NCI-H526 treated with DMSO at 0.1 percent for 48 hours (cell line): ENCODE measurements around the gene ATG7.

Experiments
- DNase-seq: peaks from one replicate; lab custom pipeline; 2025; lab: John Stamatoyannopoulos, UW

ATG7 gene, protein sequence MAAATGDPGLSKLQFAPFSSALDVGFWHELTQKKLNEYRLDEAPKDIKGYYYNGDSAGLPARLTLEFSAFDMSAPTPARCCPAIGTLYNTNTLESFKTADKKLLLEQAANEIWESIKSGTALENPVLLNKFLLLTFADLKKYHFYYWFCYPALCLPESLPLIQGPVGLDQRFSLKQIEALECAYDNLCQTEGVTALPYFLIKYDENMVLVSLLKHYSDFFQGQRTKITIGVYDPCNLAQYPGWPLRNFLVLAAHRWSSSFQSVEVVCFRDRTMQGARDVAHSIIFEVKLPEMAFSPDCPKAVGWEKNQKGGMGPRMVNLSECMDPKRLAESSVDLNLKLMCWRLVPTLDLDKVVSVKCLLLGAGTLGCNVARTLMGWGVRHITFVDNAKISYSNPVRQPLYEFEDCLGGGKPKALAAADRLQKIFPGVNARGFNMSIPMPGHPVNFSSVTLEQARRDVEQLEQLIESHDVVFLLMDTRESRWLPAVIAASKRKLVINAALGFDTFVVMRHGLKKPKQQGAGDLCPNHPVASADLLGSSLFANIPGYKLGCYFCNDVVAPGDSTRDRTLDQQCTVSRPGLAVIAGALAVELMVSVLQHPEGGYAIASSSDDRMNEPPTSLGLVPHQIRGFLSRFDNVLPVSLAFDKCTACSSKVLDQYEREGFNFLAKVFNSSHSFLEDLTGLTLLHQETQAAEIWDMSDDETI

DNA sequence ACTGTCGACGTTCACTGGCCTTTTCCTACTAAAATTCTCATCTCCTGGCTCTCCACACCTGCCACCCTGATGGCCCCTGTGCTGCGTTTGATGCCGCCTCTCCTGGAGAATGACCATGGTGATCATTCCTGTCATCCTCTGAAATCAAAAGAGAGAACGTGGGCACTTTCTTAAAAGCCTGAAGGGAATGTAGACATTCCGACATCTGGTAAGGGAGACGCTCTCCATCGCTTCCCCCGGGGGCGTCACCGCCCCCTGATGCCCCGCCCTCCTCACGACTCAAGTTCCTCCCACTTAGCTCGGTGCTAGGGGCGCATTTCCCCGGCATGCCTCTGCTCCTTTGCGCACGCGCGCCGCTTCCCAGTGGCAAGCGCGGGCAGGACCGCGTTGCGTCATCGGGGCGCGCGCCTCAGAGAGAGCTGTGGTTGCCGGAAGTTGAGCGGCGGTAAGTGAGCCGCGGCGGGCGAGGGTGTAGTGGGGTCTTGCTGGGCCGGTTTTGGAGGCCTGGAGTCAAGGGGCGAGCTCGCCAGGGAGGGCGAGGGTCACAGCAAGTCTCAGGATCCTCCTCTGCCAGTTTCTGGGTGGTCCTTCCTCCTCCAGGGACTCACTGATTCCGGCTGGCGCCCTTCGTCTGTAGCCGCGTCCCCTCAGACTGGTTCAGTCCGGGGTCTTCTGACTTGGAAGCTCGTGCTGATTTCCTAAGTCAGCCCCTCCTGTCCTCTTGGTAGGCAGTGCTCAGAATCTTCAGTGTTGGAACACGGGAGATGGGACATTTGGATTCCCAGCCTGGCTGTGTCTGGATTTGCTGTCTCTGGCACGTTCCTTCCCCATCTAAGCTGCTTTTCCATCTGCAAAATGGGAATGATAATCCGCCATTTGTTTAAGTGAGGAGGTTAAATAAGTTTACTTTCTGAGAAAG is at the start of gene ATG7:
ATG7 (plus strand) TSS at position 412 of the 919 bp plus-strand sequence. CDS start 26,299 bp downstream, outside the sequence.
- peak; percentile 82 for DNase-seq

DNA sequence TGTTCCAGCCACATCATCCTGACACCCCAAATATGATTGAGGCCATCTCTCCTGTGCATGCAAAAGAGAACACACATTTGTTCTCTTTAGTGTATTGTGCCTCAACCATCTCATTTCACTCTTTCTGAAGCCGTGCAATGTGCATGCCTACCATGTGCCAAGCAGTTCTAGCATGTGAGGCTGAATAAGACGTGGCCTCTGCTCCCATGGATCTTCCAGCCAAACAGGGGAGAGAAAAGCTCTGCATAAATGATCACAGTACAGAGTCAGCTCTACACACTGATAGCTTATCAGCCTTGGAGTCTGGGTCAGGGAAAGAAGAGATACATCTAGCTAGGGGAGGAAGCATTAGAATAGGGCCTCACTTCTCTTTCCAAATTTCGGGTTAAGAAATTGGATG is 48.2 kb upstream of the ATG7 start:
- DNase-seq, result no peak

DNA sequence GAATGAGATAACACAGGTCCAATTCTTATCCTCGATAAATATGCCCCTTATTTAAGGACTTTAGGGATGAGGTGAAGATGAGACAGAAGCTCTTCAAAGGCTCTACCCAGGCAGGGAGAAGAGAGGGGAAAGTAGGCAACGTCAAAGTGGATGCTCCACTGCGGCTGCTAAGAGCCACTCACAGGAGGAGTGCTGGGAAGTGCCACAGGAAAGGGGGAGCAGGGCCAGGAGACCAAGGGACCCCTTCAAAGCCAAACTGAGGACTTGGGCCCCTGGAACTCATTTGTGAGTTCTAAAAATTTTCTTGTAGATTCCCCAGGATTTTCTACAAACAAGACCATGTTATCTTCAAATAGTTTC is 47.3 kb upstream of the ATG7 start:
- no peak for DNase-seq

DNA sequence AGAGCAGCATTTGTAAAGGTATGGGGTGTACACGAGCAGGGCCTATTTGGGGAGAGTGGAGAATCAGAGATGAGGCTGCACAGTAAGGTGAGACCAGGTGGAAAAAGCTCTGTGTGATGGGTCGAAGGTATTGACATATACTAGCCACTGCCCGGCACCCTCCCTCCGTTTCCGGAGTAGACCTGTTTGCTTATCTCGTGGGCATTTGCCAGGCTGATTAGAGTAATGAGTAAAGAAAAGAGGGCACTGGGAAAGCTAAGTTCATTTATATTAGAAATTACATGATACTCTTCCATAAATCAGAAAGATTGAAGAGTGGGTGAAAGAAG is 46.2 kb upstream of the ATG7 start:
- DNase-seq, result no peak

DNA sequence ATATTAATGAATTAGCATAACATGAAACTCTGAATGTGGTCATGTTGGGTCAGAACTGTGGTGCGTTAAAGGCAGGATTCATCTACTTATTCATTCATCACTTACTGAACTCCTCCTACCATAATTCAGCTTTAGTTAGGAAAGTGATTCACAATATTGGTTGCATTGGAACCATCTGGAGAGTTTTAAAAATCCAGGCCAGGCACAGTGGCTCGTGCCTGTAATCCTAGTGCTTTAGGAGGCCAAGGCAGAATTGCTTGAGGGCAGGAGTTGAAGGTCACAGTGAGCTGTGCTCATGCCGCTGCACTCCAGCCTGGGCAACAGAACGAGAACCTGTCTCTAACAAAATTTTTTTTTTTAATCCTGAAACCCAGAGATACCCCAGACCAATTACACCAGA is 44.2 kb upstream of the ATG7 start:
- DNase-seq, result no peak

DNA sequence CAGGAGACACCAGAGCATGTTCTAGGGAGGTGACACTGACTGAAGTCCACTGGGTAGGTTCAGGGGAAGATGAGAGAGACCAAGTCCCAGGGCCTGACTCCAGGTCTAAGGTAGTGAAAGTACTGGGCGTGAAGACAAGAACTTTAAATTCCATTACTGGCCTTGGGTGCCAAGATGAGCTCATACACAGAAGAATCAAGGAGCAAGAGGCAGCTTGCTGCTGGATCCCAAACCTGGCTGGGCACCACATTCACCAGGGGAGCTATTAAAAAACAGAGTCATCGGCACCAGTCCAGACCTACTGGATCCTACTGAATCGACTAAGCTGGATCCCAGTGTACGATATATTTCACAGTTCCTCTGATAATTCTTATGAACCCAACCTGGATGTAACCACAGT is 42.1 kb upstream of the ATG7 start:
- no peak for DNase-seq

DNA sequence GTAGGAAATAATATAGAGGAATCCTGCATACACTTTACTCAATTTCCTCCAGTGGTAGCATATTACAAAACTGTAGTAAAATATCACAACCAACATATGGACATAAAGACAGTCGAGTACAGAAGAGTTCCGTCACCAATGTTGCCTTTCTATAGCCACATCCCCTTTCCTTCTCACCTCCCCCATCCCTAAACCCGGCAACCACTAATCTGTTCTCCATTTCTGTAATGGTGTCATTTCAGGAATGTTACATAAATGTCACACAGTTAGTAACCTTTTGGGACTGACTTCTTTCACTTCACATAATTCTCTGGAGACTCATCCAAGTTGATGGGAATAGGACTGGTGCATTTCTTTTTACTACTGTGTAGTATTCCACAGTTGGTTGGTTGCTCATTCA is 41.4 kb upstream of the ATG7 start:
- no peak for DNase-seq

DNA sequence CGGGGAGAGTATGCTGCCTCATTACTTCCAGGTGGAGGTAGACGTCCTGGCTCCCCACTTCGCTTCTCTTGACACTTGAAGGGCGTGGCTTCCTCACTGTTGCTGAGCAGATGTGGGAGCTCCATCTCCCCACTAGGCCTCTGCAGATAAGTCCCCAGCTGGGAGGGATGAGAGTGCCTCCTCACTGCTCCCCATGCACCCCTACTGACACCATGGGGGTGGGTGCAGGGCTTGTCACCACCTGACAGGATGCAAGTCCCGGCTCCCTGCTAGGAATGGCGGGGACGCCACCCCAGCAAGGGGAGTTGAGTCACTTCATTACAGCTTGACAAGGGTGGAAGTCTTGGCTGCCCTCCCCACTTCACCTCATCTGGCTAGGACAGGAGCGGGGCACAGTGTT is 36.8 kb upstream of the ATG7 start:
- DNase-seq, result no peak

DNA sequence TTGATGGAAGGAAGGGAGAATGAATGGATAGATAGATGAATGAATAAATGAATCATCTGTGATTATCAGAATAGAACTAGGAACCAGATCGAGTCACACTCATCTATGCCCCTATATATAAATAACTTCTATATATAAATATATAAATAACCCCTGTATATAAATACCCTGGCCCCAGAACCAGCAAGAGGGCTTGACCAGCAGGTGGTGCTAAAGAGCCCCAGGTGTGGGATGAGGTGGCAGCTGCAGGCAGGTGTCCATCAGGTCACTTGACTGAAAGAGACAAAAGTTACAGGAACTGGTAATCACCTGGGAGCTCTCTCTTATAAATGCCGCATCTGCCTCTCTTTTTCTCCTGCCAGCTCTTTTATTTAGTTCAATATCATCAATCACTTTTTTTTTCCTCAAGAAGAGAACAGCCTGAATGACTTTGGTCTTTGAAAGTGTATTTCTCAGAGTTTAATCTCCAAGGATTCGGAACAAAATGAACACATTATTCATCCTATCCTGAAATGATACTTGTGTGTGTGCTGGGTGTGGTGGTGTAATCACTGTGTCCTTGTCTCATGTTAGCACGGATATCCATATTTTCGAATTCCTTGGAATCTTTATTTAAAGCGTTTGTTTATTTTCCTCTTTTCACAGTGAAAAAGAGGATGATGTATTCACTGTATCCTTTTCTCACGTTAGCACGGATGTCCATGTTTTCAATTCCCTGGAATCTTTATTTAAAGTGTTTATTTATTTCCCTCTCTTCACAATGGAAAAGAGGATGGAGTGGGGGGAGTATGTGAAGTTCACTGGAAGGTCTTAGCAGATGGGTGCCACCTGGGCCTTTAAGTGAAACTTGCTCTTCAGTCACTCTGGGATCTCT is 35.4 kb upstream of the ATG7 start:
- DNase-seq, result peak; percentile 21

DNA sequence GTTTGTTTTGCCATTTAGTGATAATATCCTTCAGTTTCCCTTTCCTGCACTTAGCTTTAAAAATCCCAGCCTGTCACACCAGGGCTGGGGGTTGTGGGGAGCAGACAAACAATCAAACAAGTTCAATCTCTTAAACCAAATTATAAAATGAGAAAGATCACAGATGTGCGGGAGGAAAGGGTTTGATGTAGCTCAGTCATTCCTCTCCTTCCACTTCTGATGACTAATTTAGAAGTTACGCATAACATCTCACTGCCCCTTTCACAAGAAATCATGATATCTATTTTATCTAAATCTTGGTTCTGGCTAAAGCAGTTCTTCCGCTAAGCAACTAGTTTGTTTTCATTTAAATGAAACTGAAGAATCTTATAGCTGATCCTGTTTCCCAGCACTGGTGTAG is 34.1 kb upstream of the ATG7 start:
- DNase-seq, result no peak

DNA sequence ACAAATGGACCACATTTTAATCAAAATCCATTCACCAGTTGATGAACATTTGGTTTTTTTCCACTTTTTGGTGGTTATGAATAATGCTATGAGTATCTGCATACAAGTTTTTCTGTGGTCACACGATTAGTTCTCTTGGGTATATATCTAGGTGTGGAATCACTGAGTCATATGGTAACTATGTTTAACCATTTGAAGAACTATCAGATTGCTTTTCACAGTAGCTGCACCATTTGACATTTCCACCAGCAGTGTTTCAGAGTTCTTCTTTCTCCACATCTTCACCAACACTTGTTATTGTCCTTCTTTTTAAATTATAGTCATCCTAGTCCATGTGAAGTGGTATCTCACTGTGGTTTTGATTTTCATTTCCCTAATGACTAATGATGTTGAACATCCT is 33.3 kb upstream of the ATG7 start:
- no peak for DNase-seq

DNA sequence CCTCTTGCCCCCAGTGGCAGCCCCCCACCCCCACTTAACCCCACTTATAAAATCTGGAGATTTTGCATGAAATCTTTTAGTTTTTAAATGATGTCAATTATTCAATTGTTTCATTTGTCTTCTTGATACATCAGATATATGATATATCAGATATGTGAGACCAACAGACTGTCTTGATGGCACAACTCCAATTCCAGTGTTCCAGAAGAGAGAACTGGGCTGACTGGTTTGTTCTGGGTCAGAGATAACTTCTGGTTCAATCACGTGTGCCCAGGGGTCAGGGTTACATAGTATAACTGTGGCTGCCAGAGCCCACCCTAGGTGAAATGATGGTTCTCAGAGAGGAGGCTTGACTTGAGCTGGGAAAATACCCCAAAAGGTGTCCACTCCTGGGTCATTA is 32.4 kb upstream of the ATG7 start:
- no peak for DNase-seq

DNA sequence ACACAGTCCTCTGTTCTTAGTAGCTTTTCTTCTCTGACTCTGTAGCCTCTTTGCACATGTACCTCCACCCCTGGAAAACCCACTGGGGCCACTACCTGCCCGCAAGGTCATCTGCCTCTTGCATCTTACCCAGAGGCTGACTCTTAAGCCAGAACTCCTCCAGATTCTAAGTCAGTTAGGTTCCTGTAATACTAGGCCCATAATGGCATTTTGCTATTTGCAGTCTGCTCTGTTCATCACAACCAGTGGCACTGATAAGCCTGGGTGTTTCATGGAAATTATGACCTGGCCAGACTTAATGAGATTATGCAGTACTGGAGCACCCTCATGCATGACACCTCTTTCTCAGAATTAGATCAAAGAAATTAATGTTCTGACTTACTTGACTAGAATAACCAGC is 31.7 kb upstream of the ATG7 start:
- no peak for DNase-seq

DNA sequence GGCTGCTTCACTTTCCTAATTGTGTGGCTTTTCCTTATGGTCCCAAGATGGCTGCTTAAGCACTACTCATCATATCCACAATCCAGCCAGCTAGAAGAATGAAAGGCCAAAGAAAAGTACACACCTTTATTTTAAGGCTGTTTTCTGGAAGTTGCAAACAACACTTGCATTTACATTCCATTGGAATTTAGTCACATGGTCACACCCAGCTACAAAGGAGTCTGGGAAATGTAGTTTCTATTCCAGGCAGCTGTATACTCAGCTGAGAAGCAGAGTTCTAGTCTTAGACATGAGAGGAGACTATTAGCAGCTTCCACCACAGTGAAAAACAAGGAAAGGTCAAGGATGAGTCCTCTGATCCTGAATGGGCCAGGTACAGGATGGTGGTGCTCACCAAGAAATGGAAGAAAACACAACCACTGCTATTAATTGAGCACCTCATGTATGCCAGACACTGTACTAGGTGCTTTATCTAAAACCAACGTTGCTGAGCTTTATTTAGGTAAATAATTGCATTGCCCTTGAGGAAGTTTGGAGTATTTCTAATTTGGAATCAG is 28.0 kb upstream of the ATG7 start:
- DNase-seq, result no peak

DNA sequence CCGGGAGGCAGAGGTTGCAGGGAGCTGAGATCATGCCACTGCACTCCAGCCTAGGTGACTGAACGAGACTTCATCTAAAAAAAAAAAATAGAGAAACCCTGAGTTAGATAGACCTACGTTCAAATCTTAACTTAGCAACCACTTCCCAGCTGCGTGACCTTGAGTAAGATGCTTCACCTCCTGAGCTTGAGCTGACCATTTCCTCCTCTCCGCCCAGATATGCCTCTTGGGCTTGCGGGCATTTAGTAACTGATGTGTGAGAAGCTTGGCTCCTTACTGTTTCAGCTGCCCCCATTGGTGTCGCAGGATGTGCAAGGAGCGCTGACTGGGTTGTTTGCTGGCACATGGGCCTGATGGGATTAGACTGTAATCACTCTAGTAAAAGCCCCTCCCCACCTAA is 26.9 kb upstream of the ATG7 start:
- DNase-seq, result no peak

DNA sequence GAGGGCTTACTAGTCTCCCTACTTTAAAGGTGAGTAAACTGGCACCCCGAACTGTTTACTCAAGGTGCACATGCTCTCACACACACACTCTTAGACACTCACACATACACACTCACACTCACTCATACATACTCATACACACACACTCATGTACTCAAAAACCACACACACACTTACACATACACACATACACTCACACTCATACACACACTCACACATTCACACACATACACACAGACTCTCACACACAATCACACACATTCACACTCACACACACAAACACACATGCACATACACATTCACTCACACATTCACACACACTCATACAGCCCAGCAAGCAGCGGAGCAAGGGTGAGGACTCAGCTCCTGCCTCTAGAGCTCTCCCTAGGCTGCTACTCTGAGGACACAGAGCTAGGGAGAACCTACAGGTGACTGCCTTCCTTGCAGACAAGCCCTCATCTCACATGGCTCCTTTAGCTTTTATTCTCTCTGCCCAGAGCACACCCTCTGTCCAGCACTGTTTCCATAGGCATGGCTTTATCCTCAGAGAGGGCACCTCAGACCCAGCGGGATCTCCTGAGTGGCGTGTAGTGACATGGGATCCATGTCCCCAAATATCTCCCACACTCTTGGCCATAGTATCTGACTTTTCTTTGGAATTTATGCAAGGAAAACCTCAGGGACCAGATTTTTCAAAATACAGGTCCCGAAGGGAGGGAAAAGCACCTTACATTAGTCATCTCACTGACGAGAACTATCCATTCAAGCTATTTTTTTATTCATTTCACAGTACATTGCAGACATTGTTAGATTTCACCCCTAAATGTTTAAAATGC is 26.2 kb upstream of the ATG7 start:
- no peak for DNase-seq

DNA sequence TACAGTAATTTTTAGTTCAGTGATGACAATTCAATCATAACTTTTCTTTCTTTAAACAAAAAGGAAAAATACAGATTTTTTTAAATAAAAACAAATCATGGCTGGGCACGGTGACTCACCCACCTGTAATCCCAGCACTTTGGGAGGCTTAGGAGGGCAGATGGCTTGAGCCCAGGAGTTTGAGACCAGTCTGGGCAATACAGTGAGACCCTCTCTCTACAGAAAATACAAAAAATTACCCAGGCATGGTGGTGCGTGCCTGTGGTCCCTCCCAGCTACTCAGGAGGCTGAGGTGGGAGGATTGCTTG is 25.6 kb upstream of the ATG7 start:
- DNase-seq, result no peak

DNA sequence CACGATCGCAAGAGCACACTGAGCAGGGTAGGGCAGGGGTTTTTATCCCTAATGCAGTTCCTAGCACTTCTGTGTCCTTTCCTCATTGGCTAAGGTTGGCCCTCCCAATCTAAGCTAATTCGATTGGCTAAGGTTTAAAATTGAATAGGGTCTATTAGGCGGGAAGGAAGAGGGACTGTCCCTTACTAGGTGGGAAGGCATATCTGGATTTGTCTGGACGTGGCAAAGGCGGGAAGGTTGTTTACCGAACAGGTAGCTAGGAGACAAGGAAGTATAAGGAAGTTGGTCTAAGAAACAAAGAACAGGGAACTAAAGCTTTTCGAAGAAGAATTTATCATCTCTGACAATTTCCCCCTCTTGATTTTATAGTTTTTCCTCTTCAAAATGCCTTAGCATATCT is 24.8 kb upstream of the ATG7 start:
- no peak for DNase-seq

DNA sequence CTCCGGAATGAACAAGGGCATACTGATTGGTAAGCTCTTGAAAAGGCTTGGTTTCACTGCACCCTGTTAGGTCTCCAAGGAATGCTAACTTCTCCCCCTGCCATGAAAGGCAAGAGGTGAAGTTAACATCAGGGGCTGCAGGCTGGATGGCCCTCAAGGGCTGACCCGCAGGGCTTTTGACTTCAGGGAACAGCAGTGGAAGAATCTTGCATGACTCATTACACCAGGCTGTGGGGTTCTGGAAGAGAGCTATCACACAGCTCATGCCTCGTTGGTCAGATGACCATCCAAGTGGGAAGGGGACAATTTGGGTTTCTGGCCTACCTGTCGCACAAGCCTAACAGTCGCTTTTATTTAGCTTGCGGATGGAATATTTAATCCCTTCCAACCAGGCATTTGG is 23.6 kb upstream of the ATG7 start:
- DNase-seq, result no peak

DNA sequence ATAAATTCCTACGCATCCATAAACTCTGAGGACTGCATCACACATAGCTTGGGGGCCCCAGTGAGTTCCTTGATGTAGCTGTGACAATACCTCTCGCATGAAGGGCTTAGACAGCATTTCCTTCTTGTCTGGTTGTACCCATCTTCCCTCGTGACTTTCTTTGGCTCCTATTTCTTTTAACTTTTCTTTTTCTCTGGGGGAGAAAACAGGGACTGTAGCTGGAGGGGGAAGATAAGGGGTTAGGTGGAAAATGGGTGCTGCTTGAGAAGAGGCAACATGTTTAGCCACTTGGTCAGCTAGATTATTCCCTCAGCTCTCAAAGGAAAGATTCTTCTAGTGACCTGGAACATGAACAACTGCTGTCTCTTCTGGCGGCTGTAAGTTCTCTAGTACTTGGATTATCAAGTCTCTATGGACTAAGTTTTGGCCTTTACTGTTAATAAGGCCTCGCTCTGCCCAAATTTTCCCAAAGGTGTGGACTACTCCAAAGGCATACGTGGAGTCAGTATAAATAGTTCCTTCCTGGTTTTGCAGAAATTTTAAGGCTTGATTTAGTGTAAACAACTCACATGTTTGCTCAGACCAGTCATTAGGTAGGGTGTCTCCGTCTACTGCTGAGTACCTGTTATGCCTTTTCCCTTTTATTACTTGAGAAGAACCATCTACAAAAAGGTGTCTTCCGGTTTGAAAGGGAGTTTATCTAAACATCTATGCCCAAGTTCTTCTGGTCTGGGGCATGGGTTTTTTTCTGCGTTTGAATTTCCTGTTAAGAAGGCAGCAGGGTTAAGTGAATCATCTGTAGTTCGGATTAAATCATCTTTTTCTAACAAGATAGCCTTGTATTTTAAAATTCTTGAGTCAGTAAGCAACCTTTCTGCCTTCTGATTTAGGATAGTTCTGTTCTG is 21.0 kb upstream of the ATG7 start:
- DNase-seq, result no peak
